ENCODE data around the gene ARHGAP6. TPM values are rescaled to one million over a fixed set of nuclear protein-coding genes. Genes with fewer than 3 reads are reported as not detected.

The ARHGAP6 gene
- total and polyA plus RNA-seq, 2 experiments from 2014 or later: 0.26 to 0.59 TPM

DNA sequence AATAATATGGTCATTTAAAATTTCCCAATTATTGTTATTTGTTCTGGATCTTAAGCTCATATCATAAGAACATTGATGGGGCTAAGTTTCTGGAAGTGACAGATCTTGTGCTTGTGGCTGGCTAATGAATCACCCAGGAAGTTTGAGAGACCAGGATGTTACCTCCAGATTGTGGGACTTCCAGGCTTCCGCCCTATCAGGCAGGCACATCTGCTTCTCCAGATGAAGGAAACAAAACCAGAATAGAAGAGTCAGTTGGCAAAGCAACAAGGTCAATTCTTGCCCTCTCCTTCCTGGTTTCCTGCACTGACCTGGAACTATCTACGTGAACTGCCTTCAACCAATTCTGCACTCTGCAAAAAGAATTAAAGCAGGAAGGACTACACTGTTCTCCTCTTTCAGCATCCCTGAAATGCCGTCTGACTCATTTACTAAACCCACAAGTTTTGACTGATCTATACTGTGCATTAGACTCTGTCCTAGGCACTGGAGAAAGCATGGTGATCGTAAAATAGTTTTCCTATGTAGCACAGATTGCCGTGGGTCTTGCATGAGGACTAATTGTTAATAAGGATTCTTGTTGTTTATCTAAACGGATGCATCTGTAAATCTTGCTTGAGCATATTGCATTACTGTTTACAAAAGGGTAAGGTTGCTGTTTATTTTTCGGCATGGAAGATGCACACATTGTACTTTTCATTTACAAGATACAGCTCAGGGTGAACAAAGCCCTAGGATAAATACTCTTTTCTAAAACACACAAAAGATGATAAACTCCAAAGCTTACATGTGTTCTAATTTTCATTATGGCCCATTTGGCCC, 297.9 kb downstream of the ARHGAP6 start:
- H3K4me1 ChIP-seq (ENCODE audit: insufficient read depth): peaks cover 4% of the 10 kb centered on the region; the same call in 1 of the 2 replicates
- no peaks in the 10 kb centered on the region for H3K27me3 ChIP-seq (ENCODE audit: insufficient read depth)
- TF ChIP-seq ZNF114 (CRISPR knock-in tag; IDR thresholded peaks at IDR 0.05) (no peak), ZNF331 (CRISPR knock-in tag; IDR thresholded peaks at IDR 0.05; ENCODE audit: low read depth) (no peak), STAT1 (IDR thresholded peaks at IDR 0.05; ENCODE audit: unreplicated experiment) (no peak), NANOG (IDR thresholded peaks at IDR 0.05; ENCODE audit: borderline replicate concordance) (no peak), JUNB (IDR thresholded peaks at IDR 0.05; ENCODE audit: unreplicated experiment) (no peak), EZH2 (IDR thresholded peaks at IDR 0.05; ENCODE audit: low read depth, unreplicated experiment) (no peak), CREB1 (CRISPR knock-in tag; IDR thresholded peaks at IDR 0.05; ENCODE audit: low read depth) (no peak), POLR2AphosphoS5 (IDR thresholded peaks at IDR 0.05; ENCODE audit: low read depth) (no peak), EZH2phosphoT487 (IDR thresholded peaks at IDR 0.05; ENCODE audit: unreplicated experiment) (no peak)
- TF ChIP-seq, protein P1, sequence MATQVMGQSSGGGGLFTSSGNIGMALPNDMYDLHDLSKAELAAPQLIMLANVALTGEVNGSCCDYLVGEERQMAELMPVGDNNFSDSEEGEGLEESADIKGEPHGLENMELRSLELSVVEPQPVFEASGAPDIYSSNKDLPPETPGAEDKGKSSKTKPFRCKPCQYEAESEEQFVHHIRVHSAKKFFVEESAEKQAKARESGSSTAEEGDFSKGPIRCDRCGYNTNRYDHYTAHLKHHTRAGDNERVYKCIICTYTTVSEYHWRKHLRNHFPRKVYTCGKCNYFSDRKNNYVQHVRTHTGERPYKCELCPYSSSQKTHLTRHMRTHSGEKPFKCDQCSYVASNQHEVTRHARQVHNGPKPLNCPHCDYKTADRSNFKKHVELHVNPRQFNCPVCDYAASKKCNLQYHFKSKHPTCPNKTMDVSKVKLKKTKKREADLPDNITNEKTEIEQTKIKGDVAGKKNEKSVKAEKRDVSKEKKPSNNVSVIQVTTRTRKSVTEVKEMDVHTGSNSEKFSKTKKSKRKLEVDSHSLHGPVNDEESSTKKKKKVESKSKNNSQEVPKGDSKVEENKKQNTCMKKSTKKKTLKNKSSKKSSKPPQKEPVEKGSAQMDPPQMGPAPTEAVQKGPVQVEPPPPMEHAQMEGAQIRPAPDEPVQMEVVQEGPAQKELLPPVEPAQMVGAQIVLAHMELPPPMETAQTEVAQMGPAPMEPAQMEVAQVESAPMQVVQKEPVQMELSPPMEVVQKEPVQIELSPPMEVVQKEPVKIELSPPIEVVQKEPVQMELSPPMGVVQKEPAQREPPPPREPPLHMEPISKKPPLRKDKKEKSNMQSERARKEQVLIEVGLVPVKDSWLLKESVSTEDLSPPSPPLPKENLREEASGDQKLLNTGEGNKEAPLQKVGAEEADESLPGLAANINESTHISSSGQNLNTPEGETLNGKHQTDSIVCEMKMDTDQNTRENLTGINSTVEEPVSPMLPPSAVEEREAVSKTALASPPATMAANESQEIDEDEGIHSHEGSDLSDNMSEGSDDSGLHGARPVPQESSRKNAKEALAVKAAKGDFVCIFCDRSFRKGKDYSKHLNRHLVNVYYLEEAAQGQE (IDR thresholded peaks at IDR 0.05; ENCODE audit: unreplicated experiment): no peak
- TF ChIP-seq, protein P2, sequence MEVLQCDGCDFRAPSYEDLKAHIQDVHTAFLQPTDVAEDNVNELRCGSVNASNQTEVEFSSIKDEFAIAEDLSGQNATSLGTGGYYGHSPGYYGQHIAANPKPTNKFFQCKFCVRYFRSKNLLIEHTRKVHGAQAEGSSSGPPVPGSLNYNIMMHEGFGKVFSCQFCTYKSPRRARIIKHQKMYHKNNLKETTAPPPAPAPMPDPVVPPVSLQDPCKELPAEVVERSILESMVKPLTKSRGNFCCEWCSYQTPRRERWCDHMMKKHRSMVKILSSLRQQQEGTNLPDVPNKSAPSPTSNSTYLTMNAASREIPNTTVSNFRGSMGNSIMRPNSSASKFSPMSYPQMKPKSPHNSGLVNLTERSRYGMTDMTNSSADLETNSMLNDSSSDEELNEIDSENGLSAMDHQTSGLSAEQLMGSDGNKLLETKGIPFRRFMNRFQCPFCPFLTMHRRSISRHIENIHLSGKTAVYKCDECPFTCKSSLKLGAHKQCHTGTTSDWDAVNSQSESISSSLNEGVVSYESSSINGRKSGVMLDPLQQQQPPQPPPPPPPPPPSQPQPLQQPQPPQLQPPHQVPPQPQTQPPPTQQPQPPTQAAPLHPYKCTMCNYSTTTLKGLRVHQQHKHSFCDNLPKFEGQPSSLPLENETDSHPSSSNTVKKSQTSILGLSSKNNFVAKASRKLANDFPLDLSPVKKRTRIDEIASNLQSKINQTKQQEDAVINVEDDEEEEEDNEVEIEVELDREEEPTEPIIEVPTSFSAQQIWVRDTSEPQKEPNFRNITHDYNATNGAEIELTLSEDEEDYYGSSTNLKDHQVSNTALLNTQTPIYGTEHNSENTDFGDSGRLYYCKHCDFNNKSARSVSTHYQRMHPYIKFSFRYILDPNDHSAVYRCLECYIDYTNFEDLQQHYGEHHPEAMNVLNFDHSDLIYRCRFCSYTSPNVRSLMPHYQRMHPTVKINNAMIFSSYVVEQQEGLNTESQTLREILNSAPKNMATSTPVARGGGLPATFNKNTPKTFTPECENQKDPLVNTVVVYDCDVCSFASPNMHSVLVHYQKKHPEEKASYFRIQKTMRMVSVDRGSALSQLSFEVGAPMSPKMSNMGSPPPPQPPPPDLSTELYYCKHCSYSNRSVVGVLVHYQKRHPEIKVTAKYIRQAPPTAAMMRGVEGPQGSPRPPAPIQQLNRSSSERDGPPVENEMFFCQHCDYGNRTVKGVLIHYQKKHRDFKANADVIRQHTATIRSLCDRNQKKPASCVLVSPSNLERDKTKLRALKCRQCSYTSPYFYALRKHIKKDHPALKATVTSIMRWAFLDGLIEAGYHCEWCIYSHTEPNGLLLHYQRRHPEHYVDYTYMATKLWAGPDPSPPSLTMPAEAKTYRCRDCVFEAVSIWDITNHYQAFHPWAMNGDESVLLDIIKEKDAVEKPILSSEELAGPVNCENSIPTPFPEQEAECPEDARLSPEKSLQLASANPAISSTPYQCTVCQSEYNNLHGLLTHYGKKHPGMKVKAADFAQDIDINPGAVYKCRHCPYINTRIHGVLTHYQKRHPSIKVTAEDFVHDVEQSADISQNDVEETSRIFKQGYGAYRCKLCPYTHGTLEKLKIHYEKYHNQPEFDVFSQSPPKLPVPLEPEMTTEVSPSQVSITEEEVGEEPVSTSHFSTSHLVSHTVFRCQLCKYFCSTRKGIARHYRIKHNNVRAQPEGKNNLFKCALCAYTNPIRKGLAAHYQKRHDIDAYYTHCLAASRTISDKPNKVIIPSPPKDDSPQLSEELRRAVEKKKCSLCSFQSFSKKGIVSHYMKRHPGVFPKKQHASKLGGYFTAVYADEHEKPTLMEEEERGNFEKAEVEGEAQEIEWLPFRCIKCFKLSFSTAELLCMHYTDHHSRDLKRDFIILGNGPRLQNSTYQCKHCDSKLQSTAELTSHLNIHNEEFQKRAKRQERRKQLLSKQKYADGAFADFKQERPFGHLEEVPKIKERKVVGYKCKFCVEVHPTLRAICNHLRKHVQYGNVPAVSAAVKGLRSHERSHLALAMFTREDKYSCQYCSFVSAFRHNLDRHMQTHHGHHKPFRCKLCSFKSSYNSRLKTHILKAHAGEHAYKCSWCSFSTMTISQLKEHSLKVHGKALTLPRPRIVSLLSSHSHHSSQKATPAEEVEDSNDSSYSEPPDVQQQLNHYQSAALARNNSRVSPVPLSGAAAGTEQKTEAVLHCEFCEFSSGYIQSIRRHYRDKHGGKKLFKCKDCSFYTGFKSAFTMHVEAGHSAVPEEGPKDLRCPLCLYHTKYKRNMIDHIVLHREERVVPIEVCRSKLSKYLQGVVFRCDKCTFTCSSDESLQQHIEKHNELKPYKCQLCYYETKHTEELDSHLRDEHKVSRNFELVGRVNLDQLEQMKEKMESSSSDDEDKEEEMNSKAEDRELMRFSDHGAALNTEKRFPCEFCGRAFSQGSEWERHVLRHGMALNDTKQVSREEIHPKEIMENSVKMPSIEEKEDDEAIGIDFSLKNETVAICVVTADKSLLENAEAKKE (CRISPR knock-in tag; IDR thresholded peaks at IDR 0.05): no peak
- TF ChIP-seq, protein P3, sequence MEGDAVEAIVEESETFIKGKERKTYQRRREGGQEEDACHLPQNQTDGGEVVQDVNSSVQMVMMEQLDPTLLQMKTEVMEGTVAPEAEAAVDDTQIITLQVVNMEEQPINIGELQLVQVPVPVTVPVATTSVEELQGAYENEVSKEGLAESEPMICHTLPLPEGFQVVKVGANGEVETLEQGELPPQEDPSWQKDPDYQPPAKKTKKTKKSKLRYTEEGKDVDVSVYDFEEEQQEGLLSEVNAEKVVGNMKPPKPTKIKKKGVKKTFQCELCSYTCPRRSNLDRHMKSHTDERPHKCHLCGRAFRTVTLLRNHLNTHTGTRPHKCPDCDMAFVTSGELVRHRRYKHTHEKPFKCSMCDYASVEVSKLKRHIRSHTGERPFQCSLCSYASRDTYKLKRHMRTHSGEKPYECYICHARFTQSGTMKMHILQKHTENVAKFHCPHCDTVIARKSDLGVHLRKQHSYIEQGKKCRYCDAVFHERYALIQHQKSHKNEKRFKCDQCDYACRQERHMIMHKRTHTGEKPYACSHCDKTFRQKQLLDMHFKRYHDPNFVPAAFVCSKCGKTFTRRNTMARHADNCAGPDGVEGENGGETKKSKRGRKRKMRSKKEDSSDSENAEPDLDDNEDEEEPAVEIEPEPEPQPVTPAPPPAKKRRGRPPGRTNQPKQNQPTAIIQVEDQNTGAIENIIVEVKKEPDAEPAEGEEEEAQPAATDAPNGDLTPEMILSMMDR (conservative IDR thresholded peaks at IDR 0.05; ENCODE audit: low read depth in 2 of 2): no peak
- TF ChIP-seq, protein P4, sequence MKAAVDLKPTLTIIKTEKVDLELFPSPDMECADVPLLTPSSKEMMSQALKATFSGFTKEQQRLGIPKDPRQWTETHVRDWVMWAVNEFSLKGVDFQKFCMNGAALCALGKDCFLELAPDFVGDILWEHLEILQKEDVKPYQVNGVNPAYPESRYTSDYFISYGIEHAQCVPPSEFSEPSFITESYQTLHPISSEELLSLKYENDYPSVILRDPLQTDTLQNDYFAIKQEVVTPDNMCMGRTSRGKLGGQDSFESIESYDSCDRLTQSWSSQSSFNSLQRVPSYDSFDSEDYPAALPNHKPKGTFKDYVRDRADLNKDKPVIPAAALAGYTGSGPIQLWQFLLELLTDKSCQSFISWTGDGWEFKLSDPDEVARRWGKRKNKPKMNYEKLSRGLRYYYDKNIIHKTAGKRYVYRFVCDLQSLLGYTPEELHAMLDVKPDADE (IDR thresholded peaks at IDR 0.05): no peak
- no peaks in the 10 kb centered on the region for H4K20me1 ChIP-seq (replicated peaks; ENCODE audit: insufficient read depth)
- H3K79me2 ChIP-seq (replicated peaks; ENCODE audit: insufficient read depth): no peaks in the 10 kb centered on the region
- H3K4me3 Mint-ChIP-seq: no peak overlapping the region
- H3K27me3 Mint-ChIP-seq (ENCODE audit: insufficient read depth, low read depth, poor library complexity): peaks cover 2% of the 10 kb centered on the region
- H3F3A ChIP-seq (replicated peaks; ENCODE audit: low read depth): no peaks in the 10 kb centered on the region
- H3K9me2 ChIP-seq (ENCODE audit: insufficient read depth): no peaks in the 10 kb centered on the region
- no peaks in the 10 kb centered on the region; the same call in 2 of the 3 replicates for H3K36me3 Mint-ChIP-seq (ENCODE audit: low read depth)
- H3K9me3 Mint-ChIP-seq: no peaks in the 10 kb centered on the region
- no peak for DNase-seq (ENCODE audit: low spot score)
- H3K4me3 ChIP-seq: no peak overlapping the region
- no peak overlapping the region for H3K4me2 ChIP-seq
- no peak overlapping the region for H2AFZ ChIP-seq
- no peaks in the 10 kb centered on the region for H3K36me3 ChIP-seq (ENCODE audit: insufficient read depth)
- no peak overlapping the region for H3K27ac ChIP-seq (ENCODE audit: low read depth)
- H3K27ac Mint-ChIP-seq: no peak overlapping the region
- ATAC-seq: no peak
- peaks cover 4% of the 10 kb centered on the region for H3K4me1 Mint-ChIP-seq
